ENCODE measurements around the gene THSD4. TPM values are rescaled to one million over a fixed set of nuclear protein-coding genes. Genes with fewer than 3 reads are reported as not detected.

THSD4 gene
- total RNA-seq, 2 experiments from 2014 or later = not detected

GRCh38 chr15:71440489-71441110, 325.3 kb downstream of the THSD4 start:
- H3K36me3 ChIP-seq (ENCODE audit: insufficient read depth, low read length) = no peaks in the 10 kb centered on the region
- no peak overlapping the region for H2AFZ ChIP-seq (ENCODE audit: low read length)
- intact Hi-C loops (cut with micrococcal nuclease; ENCODE audit: unreplicated experiment) = loop anchor here (2.0 to 10.0 kb wide), 3 partner anchors 54 to 466 kb away; no protein-coding TSS in a partner anchor
- no peaks in the 10 kb centered on the region for H3K79me2 ChIP-seq (ENCODE audit: insufficient read depth, low read depth, low read length)
- H3K9me2 ChIP-seq (ENCODE audit: insufficient read depth, low read length) = no peaks in the 10 kb centered on the region
- H3K4me2 ChIP-seq (ENCODE audit: low read length) = no peak overlapping the region
- TF ChIP-seq CTCF (conservative IDR thresholded peaks at IDR 0.05; ENCODE audit: low read length) (peak; percentile 76), EZH2phosphoT487 (IDR thresholded peaks at IDR 0.05; ENCODE audit: borderline replicate concordance, low read depth, low read length) (no peak)
- POLR2A ChIA-PET = no interaction called here
- no peak overlapping the region for H3K27ac ChIP-seq (ENCODE audit: low read depth, low read length, poor library complexity, severe bottlenecking)
- CTCF ChIA-PET (ENCODE audit: unreplicated experiment) = no interaction called here
- no peaks in the 10 kb centered on the region for H4K20me1 ChIP-seq (ENCODE audit: insufficient read depth, low read length)
- no peaks in the 10 kb centered on the region for H3K9me3 ChIP-seq (ENCODE audit: low read length)
- H3K4me3 ChIP-seq (ENCODE audit: low read depth, low read length, poor library complexity, severe bottlenecking) = no peak overlapping the region
- no TSS peak for BruUV-seq (replicated peaks)
- H3K4me1 ChIP-seq (ENCODE audit: insufficient read depth, low read length, poor library complexity, severe bottlenecking) = no peaks in the 10 kb centered on the region
- DNase-seq (ENCODE audit: low spot score) = peak; percentile 42

GRCh38 chr15:71443538-71443937, 328.3 kb downstream of the THSD4 start:
- Histone ChIP-seq H3K79me2 (ENCODE audit: insufficient read depth, low read depth, low read length) (no peaks in the 10 kb centered on the region), H3K9me3 (ENCODE audit: low read length) (no peaks in the 10 kb centered on the region), H3K4me3 (ENCODE audit: low read depth, low read length, poor library complexity, severe bottlenecking) (no peak overlapping the region), H3K27ac (ENCODE audit: low read depth, low read length, poor library complexity, severe bottlenecking) (no peak overlapping the region), H3K4me1 (ENCODE audit: insufficient read depth, low read length, poor library complexity, severe bottlenecking) (no peaks in the 10 kb centered on the region), H2AFZ (ENCODE audit: low read length) (no peak overlapping the region), H3K4me2 (ENCODE audit: low read length) (no peak overlapping the region), H4K20me1 (ENCODE audit: insufficient read depth, low read length) (no peaks in the 10 kb centered on the region), H3K9me2 (ENCODE audit: insufficient read depth, low read length) (no peaks in the 10 kb centered on the region), H3K36me3 (ENCODE audit: insufficient read depth, low read length) (no peaks in the 10 kb centered on the region)
- BruUV-seq (replicated peaks) = no TSS peak
- TF ChIP-seq EZH2phosphoT487 (IDR thresholded peaks at IDR 0.05; ENCODE audit: borderline replicate concordance, low read depth, low read length) (no peak), CTCF (conservative IDR thresholded peaks at IDR 0.05; ENCODE audit: low read length) (peak; percentile 91)
- DNase-seq (ENCODE audit: low spot score) = peak; percentile 34
- ChIA-PET POLR2A (no interaction called here), CTCF (ENCODE audit: unreplicated experiment) (interaction anchor here (0.5 to 1.0 kb wide), 2 partner anchors 14 to 966 kb away, joined by 3 read pairs; no protein-coding TSS in a partner anchor)
- intact Hi-C loops (cut with micrococcal nuclease; ENCODE audit: unreplicated experiment) = loop anchor here (10.0 kb wide), 2 partner anchors 211 to 469 kb away; no protein-coding TSS in a partner anchor
